ES-I3 (cell line): ENCODE measurements around the gene STK24.

Experiments used
- H3K36me3 ChIP-seq: 2 replicates; pipeline ENCODE4 v1.6.1; 2013; ENCODE audit warnings: mild to moderate bottlenecking, low read length, control low read depth, moderate library complexity; ENCODE audit not compliant: insufficient read depth
- H3K4me1 ChIP-seq: 2 replicates; pipeline ENCODE4 v1.6.1; 2013; ENCODE audit warnings: mild to moderate bottlenecking, control low read depth, low read length; ENCODE audit not compliant: insufficient read depth
- H3K9ac ChIP-seq: 2 replicates; pipeline ENCODE4 v1.6.1; 2013; ENCODE audit warnings: low read depth, mild to moderate bottlenecking, low read length, moderate library complexity
- H3K9me3 ChIP-seq: 2 replicates; pipeline ENCODE4 v1.6.1; 2013; ENCODE audit warnings: mild to moderate bottlenecking, low read length, moderate library complexity; ENCODE audit not compliant: control insufficient read depth, insufficient read depth

Gene STK24

DNA sequence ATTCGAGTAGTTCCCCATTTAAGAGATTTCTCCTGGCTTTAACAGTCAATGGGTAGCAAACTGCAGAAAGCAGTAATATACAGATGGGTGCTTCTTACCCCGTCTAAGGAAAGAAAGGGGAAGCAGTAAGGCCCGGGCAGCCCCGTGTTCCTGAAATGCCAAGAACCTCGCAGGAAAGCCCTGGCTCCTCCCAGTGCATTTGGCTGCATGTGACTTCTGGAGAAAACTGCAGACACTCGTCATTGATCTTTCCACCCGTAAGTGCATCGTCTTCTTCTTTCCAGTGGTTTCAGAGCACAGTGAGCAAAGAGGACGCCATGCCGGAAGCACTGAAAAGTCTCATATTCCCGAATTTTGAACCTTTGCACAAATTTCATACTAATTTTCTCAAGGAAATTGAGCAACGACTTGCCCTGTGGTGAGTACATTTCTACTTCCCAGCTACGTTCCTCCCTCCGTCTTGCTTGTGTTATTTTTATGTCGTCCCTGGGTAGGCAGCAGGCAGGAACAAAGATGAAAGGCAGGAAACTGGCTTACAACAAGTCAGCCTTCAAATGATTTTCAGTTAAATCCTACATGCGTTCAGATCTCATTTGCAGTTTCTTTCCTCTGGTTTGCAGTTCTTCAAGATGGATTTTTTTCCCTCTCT lies 165.2 kb downstream of the STK24 start:
- H3K4me1 ChIP-seq = no peaks in the 10 kb centered on the region
- H3K9me3 ChIP-seq = no peaks in the 10 kb centered on the region
- H3K36me3 ChIP-seq = no peaks in the 10 kb centered on the region; the same call in none of the 2 replicates
- no peak overlapping the region for H3K9ac ChIP-seq

DNA sequence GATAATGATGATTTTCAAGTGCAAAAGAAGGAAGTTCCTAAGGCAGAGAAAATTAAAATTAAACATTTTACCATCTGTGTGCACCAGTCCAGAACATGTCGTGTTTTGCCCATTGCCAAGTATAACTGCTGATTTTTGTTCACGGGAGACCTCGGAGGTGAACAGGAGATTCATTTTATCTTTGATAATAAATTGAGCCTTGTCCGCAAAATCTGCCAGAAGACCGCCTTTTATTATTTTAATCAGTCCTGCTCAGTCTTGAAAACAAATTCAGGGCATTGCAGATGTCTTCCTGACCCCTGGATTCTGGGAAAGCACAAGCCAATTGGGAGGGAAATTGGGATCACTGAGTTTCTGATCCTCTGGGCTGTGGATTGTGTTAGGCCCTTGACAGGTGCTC lies 165.9 kb downstream of the STK24 start:
- no peaks in the 10 kb centered on the region for H3K4me1 ChIP-seq
- no peaks in the 10 kb centered on the region; the same call in none of the 2 replicates for H3K36me3 ChIP-seq
- no peaks in the 10 kb centered on the region for H3K9me3 ChIP-seq
- H3K9ac ChIP-seq = no peak overlapping the region

DNA sequence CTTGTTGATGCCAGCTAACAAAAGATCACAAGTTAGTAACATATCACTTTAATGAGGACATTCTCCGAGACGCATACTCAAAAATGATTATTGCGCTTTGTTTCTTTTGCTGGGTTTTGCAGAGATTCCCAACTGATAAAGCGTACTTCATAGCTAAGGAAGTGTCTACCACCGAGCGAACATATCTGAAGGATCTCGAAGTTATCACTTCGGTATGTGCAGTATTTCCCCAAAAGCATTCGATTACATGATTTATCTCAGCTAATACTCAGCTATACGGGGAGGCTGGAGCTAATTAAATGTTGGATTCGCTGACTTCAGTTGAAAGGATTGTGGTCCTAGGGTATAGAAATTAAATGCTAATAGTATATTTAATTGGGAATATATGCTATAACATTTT lies 166.3 kb downstream of the STK24 start:
- Histone ChIP-seq H3K9ac (no peak overlapping the region), H3K9me3 (no peaks in the 10 kb centered on the region), H3K4me1 (no peaks in the 10 kb centered on the region), H3K36me3 (no peaks in the 10 kb centered on the region; the same call in none of the 2 replicates)

- H3K9ac ChIP-seq = no peak overlapping the region
- H3K4me1 ChIP-seq = no peaks in the 10 kb centered on the region
- no peaks in the 10 kb centered on the region for H3K9me3 ChIP-seq
- H3K36me3 ChIP-seq = no peaks in the 10 kb centered on the region; the same call in none of the 2 replicates
These were observed 167.6 kb downstream of the STK24 start for GRCh38 chr13:98409281-98409680.

- no peaks in the 10 kb centered on the region for H3K9me3 ChIP-seq
- H3K4me1 ChIP-seq = no peaks in the 10 kb centered on the region
- H3K9ac ChIP-seq = no peak overlapping the region
- H3K36me3 ChIP-seq = no peaks in the 10 kb centered on the region; the same call in none of the 2 replicates
These were observed 169.3 kb downstream of the STK24 start for GRCh38 chr13:98407575-98407974.

DNA sequence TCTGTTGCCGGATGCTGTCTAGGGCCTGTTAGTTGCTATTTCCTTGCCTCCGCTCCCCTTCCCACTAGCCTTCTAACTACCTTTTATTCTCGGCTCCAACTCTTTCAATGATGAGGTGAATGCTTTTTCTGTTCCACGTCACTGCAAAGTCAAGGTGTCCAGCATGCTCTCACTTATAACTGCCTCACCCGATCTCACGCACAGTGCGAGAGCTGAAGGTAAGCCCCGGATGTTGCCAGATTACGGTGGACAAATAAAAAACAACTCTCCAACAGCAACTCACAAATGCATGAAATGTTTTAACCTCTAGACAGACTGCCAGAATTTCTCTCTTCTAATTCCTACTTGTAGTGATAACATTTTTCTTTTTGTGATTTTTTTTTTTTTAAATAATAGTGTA lies 169.9 kb downstream of the STK24 start:
- H3K9me3 ChIP-seq = no peaks in the 10 kb centered on the region
- H3K4me1 ChIP-seq = no peaks in the 10 kb centered on the region
- H3K9ac ChIP-seq = no peak overlapping the region
- no peaks in the 10 kb centered on the region; the same call in none of the 2 replicates for H3K36me3 ChIP-seq

DNA sequence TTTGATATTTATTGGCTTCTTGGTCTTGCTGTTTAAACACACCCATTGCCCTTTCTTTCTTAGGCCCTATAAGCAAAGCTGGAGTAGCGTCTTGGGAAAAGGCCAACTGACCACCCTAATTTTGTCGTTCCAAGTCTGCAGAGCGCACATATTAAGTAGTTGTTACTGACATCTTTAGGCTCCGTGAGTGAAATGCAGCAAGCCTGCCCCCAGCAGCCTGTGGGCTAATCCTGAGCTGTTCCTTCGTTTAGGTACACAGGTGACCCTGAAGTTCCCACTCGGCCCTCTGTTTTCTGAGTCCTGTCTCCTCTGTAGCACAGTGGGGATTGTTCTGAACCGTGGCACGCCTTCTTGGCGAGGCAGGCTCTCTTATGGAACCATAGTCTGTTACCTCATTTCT lies 170.5 kb downstream of the STK24 start:
- Histone ChIP-seq H3K36me3 (no peaks in the 10 kb centered on the region; the same call in 1 of the 2 replicates), H3K9ac (no peak overlapping the region), H3K9me3 (no peaks in the 10 kb centered on the region), H3K4me1 (no peaks in the 10 kb centered on the region)

DNA sequence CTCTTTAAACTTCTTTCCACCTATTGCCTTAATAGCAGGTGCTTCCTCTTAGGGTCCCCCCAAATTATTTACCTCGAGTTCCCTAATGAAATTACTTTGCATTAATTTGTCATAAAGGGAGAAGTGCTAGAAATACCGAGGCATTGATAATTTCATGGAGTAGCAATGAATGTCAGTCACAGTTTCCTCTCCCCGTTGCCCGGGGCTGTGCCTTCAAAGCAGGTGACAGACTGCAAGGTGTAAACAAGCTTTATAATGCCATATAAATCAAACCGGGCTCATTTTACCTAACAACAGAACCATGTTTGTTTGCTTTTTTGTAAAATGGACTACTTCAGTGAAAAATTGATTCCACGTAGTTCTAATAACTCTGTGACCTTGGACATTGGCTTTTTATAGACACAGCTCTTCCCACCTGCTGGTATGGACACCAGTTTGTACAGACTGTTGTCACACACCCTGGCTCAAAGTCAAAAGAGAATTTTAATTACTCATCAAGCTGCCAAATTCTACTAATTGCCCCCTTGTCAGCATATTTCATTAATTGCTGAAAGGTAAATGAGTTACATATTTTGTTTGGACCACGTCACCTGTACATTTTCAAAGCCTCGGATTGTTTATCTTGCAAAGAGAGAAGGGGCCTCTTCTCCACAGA lies 171.1 kb downstream of the STK24 start:
- Histone ChIP-seq H3K9me3 (no peaks in the 10 kb centered on the region), H3K36me3 (no peaks in the 10 kb centered on the region), H3K4me1 (no peaks in the 10 kb centered on the region), H3K9ac (no peak overlapping the region)

DNA sequence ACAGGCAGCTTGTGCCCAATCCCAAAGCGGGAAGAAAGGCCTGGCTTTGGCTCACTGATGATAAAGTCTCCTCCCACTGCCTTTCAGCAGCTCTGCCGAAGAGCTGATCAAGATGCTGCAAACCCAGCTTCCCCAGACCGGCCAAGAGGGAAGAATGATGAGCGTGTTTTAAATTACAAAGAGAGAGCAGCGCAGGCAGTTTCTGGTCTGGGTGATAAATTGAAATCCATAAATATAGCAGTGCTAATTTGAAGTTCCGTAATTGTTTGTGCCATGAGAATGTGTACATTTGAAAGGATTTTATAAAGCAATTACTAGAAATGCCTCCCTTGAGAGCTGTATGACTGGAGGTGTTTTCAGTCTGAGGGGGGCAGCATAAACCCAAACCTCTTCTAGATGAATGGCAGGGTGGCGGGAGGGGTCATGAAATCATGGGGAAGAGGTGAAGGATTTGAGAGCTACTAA lies 171.8 kb downstream of the STK24 start:
- Histone ChIP-seq H3K9me3 (no peaks in the 10 kb centered on the region), H3K36me3 (no peaks in the 10 kb centered on the region), H3K4me1 (no peaks in the 10 kb centered on the region), H3K9ac (no peak overlapping the region)

DNA sequence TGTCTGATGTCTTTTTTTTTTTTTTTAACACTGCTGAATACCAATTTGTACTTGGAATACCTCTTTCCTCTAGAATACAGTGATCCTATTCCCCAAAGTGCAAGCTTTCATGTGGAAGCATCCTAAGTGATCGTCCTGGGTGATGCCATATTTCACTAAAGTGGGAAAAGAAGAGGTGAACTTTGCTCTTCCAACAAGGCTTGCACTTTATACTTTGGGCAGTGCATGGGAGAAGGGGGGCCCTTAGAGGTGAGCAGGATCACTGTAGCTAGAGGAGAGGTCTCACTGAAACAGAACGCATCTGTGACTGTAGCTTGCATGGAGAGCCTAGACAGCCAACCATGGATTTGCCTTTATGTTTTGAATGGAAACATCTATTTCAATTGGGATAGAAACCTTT lies 173.8 kb downstream of the STK24 start:
- Histone ChIP-seq H3K9ac (no peak overlapping the region), H3K36me3 (no peaks in the 10 kb centered on the region), H3K9me3 (no peaks in the 10 kb centered on the region), H3K4me1 (no peaks in the 10 kb centered on the region)

DNA sequence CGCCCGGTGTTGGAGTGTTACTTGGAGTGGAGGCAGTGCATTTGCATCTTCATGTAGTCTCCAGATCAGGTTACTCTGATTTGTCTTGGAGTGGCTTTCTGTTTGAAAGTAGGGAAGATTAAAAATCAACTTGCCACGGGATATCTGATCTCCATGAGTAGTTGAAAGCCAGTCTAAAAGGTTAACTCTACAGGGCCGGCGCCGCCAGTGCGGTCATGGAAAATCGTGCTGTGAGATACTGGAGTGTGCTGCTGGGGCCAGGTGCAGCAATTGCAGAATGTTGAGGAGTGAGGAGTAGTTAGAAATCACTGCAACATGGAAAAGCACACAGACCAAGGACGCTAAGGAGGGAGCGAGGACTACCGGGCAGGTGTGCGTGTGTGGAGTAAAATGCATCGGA lies 175.0 kb downstream of the STK24 start:
- Histone ChIP-seq H3K4me1 (0 out of 2 replicates have a peak, but pooled peaks cover 3% of the 10 kb centered on the region), H3K9me3 (no peaks in the 10 kb centered on the region), H3K36me3 (no peaks in the 10 kb centered on the region), H3K9ac (no peak overlapping the region)

- Histone ChIP-seq H3K9ac (no peak overlapping the region), H3K36me3 (no peaks in the 10 kb centered on the region), H3K9me3 (no peaks in the 10 kb centered on the region), H3K4me1 (0 out of 2 replicates have a peak, but pooled peaks cover 3% of the 10 kb centered on the region)
These were observed 177.2 kb downstream of the STK24 start for GRCh38 chr13:98399756-98400155.

DNA sequence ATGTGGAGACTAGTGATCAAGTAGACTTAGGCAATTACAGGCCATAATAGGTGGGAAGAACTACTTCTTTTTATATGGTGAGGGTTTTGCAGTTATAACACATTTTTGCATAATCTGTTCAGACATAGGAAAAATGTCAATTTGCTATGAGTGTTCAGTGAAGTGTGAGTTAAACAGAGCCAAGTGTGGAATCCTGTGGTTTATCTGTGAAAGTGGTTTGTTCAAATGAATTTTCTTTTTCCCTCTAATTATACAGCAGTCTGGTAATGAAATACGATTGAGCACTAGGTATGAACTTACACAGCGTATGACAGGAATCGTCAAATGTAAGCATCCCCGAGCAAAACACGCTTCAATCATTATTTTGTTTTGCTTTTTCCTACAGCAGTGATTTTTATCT lies 178.3 kb downstream of the STK24 start:
- 0 out of 2 replicates have a peak, but pooled peaks cover 3% of the 10 kb centered on the region for H3K4me1 ChIP-seq
- H3K9ac ChIP-seq = no peak overlapping the region
- H3K9me3 ChIP-seq = no peaks in the 10 kb centered on the region
- no peaks in the 10 kb centered on the region for H3K36me3 ChIP-seq

DNA sequence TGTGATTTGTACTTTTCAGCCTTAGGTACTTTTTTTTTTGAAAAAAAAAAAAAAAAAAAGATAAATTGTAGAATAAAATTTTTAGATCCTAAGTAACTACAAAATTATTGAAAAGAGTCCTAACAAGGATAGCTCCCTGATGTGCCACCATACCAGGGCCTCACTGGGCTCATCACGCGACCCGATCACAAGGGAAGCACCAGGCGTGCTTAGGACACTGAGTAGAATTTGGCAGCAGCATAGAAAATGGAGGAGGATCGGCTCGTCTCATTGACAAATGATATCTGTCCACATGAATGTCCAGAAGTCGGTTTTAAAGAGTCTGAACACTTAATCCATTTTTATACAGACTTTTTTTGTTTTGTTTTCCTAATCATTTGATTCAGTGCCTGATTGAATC lies 179.0 kb downstream of the STK24 start:
- Histone ChIP-seq H3K9ac (no peak overlapping the region), H3K36me3 (no peaks in the 10 kb centered on the region), H3K9me3 (no peaks in the 10 kb centered on the region), H3K4me1 (0 out of 2 replicates have a peak, but pooled peaks cover 3% of the 10 kb centered on the region)

- Histone ChIP-seq H3K9ac (no peak overlapping the region), H3K4me1 (0 out of 2 replicates have a peak, but pooled peaks cover 3% of the 10 kb centered on the region), H3K9me3 (no peaks in the 10 kb centered on the region), H3K36me3 (no peaks in the 10 kb centered on the region)
These were observed 179.7 kb downstream of the STK24 start for GRCh38 chr13:98397221-98397620.
